A549 (cell line): ENCODE measurements around the gene GPANK1. TPM values are rescaled to one million over a fixed set of nuclear protein-coding genes. Genes with fewer than 3 reads are reported as not detected.

Experiments
- ATAC-seq, 2 experiments: fragments of 200-7000 bp in 1 of 2; fragments of >200 bp in 1 of 2; cut with Nextera tagmentation in 1 of 2; cut with Tn5 transposase in 1 of 2; 3 replicates each; pipeline versions ENCODE4 v1.8.0 to v1.9.1; 2018 to 2020; ENCODE audit warnings: mild to moderate bottlenecking in 1 of 2, moderate library complexity in 1 of 2
- CTCF ChIA-PET: fragments of 300-600 bp; sonication (Branson Sonifier 250); formaldehyde crosslinking; extraction: SDS; loops from one replicate; lab custom pipeline; 2021; ENCODE audit warnings: antibody characterized with exemption, inconsistent platforms; lab: Yijun Ruan, JAX
- POLR2A ChIA-PET: fragments of 350-600 bp; formaldehyde crosslinking; extraction: SDS; loops from one replicate; lab custom pipeline; 2021; ENCODE audit warnings: antibody characterized with exemption, inconsistent platforms; lab: Yijun Ruan, JAX
- DNase-seq, 2 experiments: peaks; one replicate each; pipeline versions ENCODE4 v3.0.0 to v3.0.0-alpha.2; 2011 to 2016; ENCODE audit warnings: low read depth in 1 of 2, low spot score in 1 of 2
- FAIRE-seq: peaks from 2 replicates; lab custom pipeline; 2011; peaks lifted over from hg19 to GRCh38; lab: Jason Lieb, UNC
- H3K27ac ChIP-seq, 2 experiments: fragments of >200 bp; sonication (Bioruptor Twin); formaldehyde crosslinking; 3 replicates each; pipeline ENCODE4 v1.5.1; 2016 to 2017
- H3K4me1 ChIP-seq: fragments of >200 bp; sonication (Bioruptor Twin); formaldehyde crosslinking; 3 replicates; pipeline ENCODE4 v1.6.1; 2016
- H3K4me2 ChIP-seq: fragments of >200 bp; sonication (Bioruptor Twin); formaldehyde crosslinking; 3 replicates; pipeline ENCODE4 v1.6.1; 2016
- H3K4me3 ChIP-seq: fragments of >200 bp; sonication (Bioruptor Twin); formaldehyde crosslinking; 3 replicates; pipeline ENCODE4 v1.5.1; 2016
- H3K9me3 ChIP-seq: fragments of >200 bp; sonication (Bioruptor Twin); formaldehyde crosslinking; 3 replicates; pipeline ENCODE4 v1.6.1; 2016
- CBX2 ChIP-seq: fragments of 200-600 bp; sonication (generic); IDR thresholded peaks from 2 replicates; pipeline ENCODE4 v1.6.1; 2016; ENCODE audit warnings: low read depth, mild to moderate bottlenecking, borderline replicate concordance
- CBX8 ChIP-seq: fragments of 200-600 bp; sonication (generic); IDR thresholded peaks from 2 replicates; pipeline ENCODE4 v1.6.1; 2016
- EHF ChIP-seq: fragments of 250-450 bp; sonication (Bioruptor Pico); IDR thresholded peaks from 2 replicates; pipeline ENCODE4 v1.5.0; 2020; ENCODE audit warnings: mild to moderate bottlenecking
- EHMT2 ChIP-seq: fragments of 200-600 bp; sonication (generic); IDR thresholded peaks from 2 replicates; pipeline ENCODE4 v1.6.1; 2016; ENCODE audit warnings: antibody characterized with exemption, low read depth, mild to moderate bottlenecking, moderate library complexity
- HEYL ChIP-seq: fragments of 250-450 bp; sonication (Bioruptor Pico); IDR thresholded peaks from 2 replicates; pipeline ENCODE4 v1.8.0; 2021; ENCODE audit warnings: mild to moderate bottlenecking, moderate library complexity
- HOXB5 ChIP-seq: fragments of 250-450 bp; sonication (Bioruptor Pico); IDR thresholded peaks from 2 replicates; pipeline ENCODE4 v1.5.0; 2020; ENCODE audit warnings: mild to moderate bottlenecking, moderate library complexity
- JUN ChIP-seq, 2 experiments: fragments of >200 bp; sonication (Bioruptor Twin); formaldehyde crosslinking; IDR thresholded peaks; 2 replicates in 1 of 2; 3 replicates in 1 of 2; pipeline ENCODE4 v1.6.1; 2016 to 2017
- MAFK ChIP-seq: fragments of 450-650 bp; IDR thresholded peaks from 2 replicates; pipeline ENCODE4 v1.6.1; 2014; ENCODE audit not compliant: partially characterized antibody
- MYC ChIP-seq: IDR thresholded peaks from 2 replicates; pipeline ENCODE4 v1.6.1; 2012; ENCODE audit warnings: mild to moderate bottlenecking, inconsistent platforms, low read length, improper control_type of control experiment, borderline replicate concordance
- NFE2L2 ChIP-seq: fragments of 150-350 bp; conservative IDR thresholded peaks from 2 replicates; pipeline ENCODE4 v1.6.1; 2014; ENCODE audit warnings: low read length
- POLR2A ChIP-seq: IDR thresholded peaks from 2 replicates; pipeline ENCODE4 v1.6.1; 2012; ENCODE audit warnings: mild to moderate bottlenecking, low read length
- POLR2AphosphoS2 ChIP-seq: conservative IDR thresholded peaks from 2 replicates; pipeline ENCODE4 v1.6.1; 2012; ENCODE audit warnings: low read length, improper control_type of control experiment, inconsistent platforms
- RARB ChIP-seq: fragments of 250-450 bp; sonication (Bioruptor Pico); IDR thresholded peaks from 2 replicates; pipeline ENCODE4 v1.8.0; 2021; ENCODE audit warnings: mild to moderate bottlenecking, moderate library complexity
- TFCP2L1 ChIP-seq: fragments of 250-450 bp; sonication (Bioruptor Pico); IDR thresholded peaks from 2 replicates; pipeline ENCODE4 v1.5.0; 2021; ENCODE audit warnings: mild to moderate bottlenecking
- ZC3H11A ChIP-seq: fragments of 450-650 bp; IDR thresholded peaks from 2 replicates; pipeline ENCODE4 v1.6.1; 2014; ENCODE audit warnings: antibody characterized with exemption, mild to moderate bottlenecking
- ZNF302 ChIP-seq: fragments of 250-450 bp; sonication (Bioruptor Pico); IDR thresholded peaks from 2 replicates; pipeline ENCODE4 v1.9.0; 2021; ENCODE audit warnings: inconsistent platforms, mild to moderate bottlenecking, moderate library complexity
- WGBS: methylation state at CpG from one replicate; pipeline ENCODE4 v1.1.6; 2017; ENCODE audit errors: missing lambda C conversion rate; 5-methylcytosine and 5-hydroxymethylcytosine counted together
- polyA plus RNA-seq, 4 experiments: library from polyadenylated mRNA; depleted of rRNA in 3 of 4; stranded (reverse); fragments of >200 nt; fragmentation: RNase III in 1 of 4; extraction: RNeasy Plus Mini Kit Qiagen cat#74134 plus additional on column Dnase treatment in 1 of 4; gene quantifications; 2 replicates in 3 of 4; 3 replicates in 1 of 4; pipeline ENCODE4 v1.2.3, GENCODE V29; 2011 to 2017
- TF ChIP-seq, protein P1 (sequence below): fragments of 150-350 bp; IDR thresholded peaks from 2 replicates; pipeline ENCODE4 v1.6.1; 2014; ENCODE audit warnings: low read depth, mild to moderate bottlenecking, low read length
- TF ChIP-seq, protein P2 (sequence below): IDR thresholded peaks from 2 replicates; pipeline ENCODE4 v1.6.1; 2012; ENCODE audit warnings: low read depth, borderline replicate concordance
- TF ChIP-seq, protein P3 (sequence below): fragments of >200 bp; sonication (Bioruptor Twin); formaldehyde crosslinking; IDR thresholded peaks from 3 replicates; pipeline ENCODE4 v1.5.1; 2016
- TF ChIP-seq, protein P4 (sequence below): fragments of 250-450 bp; sonication (Bioruptor Pico); IDR thresholded peaks from 2 replicates; pipeline ENCODE4 v1.5.0; 2021; ENCODE audit warnings: mild to moderate bottlenecking, moderate library complexity, borderline replicate concordance
- TF ChIP-seq, protein P5 (sequence below): fragments of 450-650 bp; IDR thresholded peaks from 2 replicates; pipeline ENCODE4 v1.6.1; 2014; ENCODE audit warnings: antibody characterized with exemption
- TF ChIP-seq, protein P6 (sequence below): fragments of >200 bp; sonication (Bioruptor Twin); formaldehyde crosslinking; IDR thresholded peaks from 2 replicates; pipeline ENCODE4 v1.6.1; 2016

Gene GPANK1
- polyA plus RNA-seq, 2 of the 4 experiments (the other 2 are of a cell fraction) = 11.0 TPM

DNA sequence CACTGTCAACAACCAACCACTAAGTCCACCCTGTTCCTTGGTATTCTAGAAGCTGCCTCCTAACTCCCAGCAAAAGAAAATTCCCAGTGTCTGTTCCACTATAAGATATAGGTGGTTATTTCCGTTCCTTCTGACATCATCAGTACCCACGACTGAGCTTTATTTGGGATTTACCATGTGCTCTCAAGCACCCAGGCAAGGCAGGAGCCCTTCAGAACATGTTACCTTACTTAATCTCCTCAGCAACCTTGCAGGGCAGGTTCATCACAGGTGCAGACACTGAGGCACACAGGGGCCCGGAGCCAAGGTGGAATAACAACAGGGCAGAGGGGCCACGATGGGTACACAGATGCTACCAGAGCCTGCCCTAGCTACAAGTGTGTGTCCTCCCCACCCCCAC is 27.6 kb upstream of the GPANK1 start:
- Histone ChIP-seq H3K4me1 (no peaks in the 10 kb centered on the region; the same call in 2 of the 3 replicates), H3K4me2 (no peak overlapping the region), H3K27ac (no peak overlapping the region), H3K9me3 (no peaks in the 10 kb centered on the region), H3K4me3 (no peak overlapping the region)
- WGBS = 82% methylated on average over 4 of the region's 4 CpGs
- CTCF ChIA-PET = interaction anchor here (1.2 to 2.9 kb wide), 3 partner anchors 12 to 36 kb away, joined by 3 to 11 read pairs (median 4); partner anchors contain the start of genes DDAH2 and LY6G5C
- FAIRE-seq = no peak
- DNase-seq = no peak
- ATAC-seq = no peak
- POLR2A ChIA-PET = no interaction called here
- TF ChIP-seq NFE2L2 (no peak), POLR2A (no peak), ZC3H11A (no peak), TFCP2L1 (CRISPR knock-in tag) (no peak), HOXB5 (CRISPR knock-in tag) (no peak), MAFK (no peak), HEYL (CRISPR knock-in tag) (no peak), MYC (no peak), EHF (CRISPR knock-in tag) (no peak), JUN (IDR thresholded peaks at IDR 0.05) (no peak), ZNF302 (CRISPR knock-in tag) (no peak), RARB (CRISPR knock-in tag) (no peak), CBX2 (no peak)
- TF ChIP-seq, protein P1, sequence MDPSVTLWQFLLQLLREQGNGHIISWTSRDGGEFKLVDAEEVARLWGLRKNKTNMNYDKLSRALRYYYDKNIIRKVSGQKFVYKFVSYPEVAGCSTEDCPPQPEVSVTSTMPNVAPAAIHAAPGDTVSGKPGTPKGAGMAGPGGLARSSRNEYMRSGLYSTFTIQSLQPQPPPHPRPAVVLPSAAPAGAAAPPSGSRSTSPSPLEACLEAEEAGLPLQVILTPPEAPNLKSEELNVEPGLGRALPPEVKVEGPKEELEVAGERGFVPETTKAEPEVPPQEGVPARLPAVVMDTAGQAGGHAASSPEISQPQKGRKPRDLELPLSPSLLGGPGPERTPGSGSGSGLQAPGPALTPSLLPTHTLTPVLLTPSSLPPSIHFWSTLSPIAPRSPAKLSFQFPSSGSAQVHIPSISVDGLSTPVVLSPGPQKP = no peak
- TF ChIP-seq, protein P2, sequence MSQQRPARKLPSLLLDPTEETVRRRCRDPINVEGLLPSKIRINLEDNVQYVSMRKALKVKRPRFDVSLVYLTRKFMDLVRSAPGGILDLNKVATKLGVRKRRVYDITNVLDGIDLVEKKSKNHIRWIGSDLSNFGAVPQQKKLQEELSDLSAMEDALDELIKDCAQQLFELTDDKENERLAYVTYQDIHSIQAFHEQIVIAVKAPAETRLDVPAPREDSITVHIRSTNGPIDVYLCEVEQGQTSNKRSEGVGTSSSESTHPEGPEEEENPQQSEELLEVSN = no peak
- TF ChIP-seq, protein P3, sequence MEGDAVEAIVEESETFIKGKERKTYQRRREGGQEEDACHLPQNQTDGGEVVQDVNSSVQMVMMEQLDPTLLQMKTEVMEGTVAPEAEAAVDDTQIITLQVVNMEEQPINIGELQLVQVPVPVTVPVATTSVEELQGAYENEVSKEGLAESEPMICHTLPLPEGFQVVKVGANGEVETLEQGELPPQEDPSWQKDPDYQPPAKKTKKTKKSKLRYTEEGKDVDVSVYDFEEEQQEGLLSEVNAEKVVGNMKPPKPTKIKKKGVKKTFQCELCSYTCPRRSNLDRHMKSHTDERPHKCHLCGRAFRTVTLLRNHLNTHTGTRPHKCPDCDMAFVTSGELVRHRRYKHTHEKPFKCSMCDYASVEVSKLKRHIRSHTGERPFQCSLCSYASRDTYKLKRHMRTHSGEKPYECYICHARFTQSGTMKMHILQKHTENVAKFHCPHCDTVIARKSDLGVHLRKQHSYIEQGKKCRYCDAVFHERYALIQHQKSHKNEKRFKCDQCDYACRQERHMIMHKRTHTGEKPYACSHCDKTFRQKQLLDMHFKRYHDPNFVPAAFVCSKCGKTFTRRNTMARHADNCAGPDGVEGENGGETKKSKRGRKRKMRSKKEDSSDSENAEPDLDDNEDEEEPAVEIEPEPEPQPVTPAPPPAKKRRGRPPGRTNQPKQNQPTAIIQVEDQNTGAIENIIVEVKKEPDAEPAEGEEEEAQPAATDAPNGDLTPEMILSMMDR = no peak
- TF ChIP-seq, protein P4, sequence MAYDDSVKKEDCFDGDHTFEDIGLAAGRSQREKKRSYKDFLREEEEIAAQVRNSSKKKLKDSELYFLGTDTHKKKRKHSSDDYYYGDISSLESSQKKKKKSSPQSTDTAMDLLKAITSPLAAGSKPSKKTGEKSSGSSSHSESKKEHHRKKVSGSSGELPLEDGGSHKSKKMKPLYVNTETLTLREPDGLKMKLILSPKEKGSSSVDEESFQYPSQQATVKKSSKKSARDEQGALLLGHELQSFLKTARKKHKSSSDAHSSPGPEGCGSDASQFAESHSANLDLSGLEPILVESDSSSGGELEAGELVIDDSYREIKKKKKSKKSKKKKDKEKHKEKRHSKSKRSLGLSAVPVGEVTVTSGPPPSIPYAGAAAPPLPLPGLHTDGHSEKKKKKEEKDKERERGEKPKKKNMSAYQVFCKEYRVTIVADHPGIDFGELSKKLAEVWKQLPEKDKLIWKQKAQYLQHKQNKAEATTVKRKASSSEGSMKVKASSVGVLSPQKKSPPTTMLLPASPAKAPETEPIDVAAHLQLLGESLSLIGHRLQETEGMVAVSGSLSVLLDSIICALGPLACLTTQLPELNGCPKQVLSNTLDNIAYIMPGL (CRISPR knock-in tag) = no peak

DNA sequence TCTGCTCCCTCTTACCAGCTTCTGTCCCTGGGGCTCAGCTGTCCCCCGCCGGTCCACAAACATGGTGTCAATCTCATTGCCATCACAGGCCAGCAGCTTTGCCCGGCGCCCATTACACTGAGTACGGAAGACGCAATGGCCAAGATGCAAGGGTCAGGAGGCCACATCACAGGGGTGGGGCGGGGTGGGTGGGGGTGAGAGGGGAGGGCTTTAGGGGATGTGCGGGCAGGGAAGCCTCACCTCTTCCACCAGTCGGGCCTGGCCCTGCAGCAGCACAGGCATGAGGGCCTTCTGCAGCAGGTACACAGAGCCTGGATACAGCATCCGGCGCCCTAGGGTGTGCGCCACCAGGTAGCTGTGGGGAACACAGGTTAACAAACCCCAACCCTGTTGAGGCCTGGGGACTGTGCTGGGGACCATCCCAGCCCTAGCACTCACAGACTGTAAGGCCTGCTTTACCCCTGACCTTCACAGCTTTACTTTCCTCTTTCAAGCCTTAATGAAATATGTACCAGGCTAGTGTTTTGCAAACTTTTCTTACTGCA is 26.8 kb upstream of the GPANK1 start:
- no peak overlapping the region for H3K4me3 ChIP-seq
- H3K9me3 ChIP-seq = no peaks in the 10 kb centered on the region
- ATAC-seq = no peak
- H3K27ac ChIP-seq = no peak overlapping the region
- WGBS = 96% methylated on average over 4 of the region's 12 CpGs
- no peak for DNase-seq
- no peak overlapping the region for H3K4me2 ChIP-seq
- no peaks in the 10 kb centered on the region; the same call in 2 of the 3 replicates for H3K4me1 ChIP-seq
- CTCF ChIA-PET = interaction anchor here (1.2 to 2.9 kb wide), 3 partner anchors 11 to 171 kb away, joined by 4 to 11 read pairs (median 4); partner anchors contain the start of genes LY6G5C and NEU1
- no peak for FAIRE-seq
- POLR2A ChIA-PET = no interaction called here
- TF ChIP-seq EHMT2 (no peak), CBX8 (no peak), MYC (no peak), MAFK (no peak), POLR2AphosphoS2 (no peak)
- TF ChIP-seq, protein P4 (CRISPR knock-in tag) = no peak
- TF ChIP-seq, protein P3 = no peak
- TF ChIP-seq, protein P5, sequence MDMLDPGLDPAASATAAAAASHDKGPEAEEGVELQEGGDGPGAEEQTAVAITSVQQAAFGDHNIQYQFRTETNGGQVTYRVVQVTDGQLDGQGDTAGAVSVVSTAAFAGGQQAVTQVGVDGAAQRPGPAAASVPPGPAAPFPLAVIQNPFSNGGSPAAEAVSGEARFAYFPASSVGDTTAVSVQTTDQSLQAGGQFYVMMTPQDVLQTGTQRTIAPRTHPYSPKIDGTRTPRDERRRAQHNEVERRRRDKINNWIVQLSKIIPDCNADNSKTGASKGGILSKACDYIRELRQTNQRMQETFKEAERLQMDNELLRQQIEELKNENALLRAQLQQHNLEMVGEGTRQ = no peak
- TF ChIP-seq, protein P6, sequence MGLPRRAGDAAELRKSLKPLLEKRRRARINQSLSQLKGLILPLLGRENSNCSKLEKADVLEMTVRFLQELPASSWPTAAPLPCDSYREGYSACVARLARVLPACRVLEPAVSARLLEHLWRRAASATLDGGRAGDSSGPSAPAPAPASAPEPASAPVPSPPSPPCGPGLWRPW = no peak
- TF ChIP-seq, protein P1 = no peak
- TF ChIP-seq, protein P2 = no peak
